Measurements from ENCODE around the gene ZFHX3. TPM values are rescaled to one million over a fixed set of nuclear protein-coding genes. Genes with fewer than 3 reads are reported as not detected.
A peak's percentile ranks its signal among the peaks of the same experiment; 100 is the strongest.

Gene ZFHX3
- total RNA-seq, 2 experiments from 2014 or later: 2.5 to 2.9 TPM

GRCh38 chr16:72937360-72937759, 110.6 kb downstream of the ZFHX3 start:
- H3K36me3 Mint-ChIP-seq (ENCODE audit: low read depth): no peaks in the 10 kb centered on the region
- POLR2A ChIA-PET: no interaction called here
- no peak overlapping the region for H3K4me3 Mint-ChIP-seq
- peaks cover 14% of the 10 kb centered on the region for H3K27me3 Mint-ChIP-seq (ENCODE audit: low read depth)
- peaks cover 14% of the 10 kb centered on the region for H3K4me1 Mint-ChIP-seq (ENCODE audit: low read depth)
- no peaks in the 10 kb centered on the region for H3K9me3 Mint-ChIP-seq (ENCODE audit: insufficient read depth)
- CTCF ChIA-PET: no interaction called here
- no peak overlapping the region for H3K27ac Mint-ChIP-seq
- ATAC-seq (no peak), DNase-seq (no peak)

GRCh38 chr16:72936408-72936807, 111.5 kb downstream of the ZFHX3 start:
- ATAC-seq (no peak), DNase-seq (no peak)
- peak overlapping the region; percentile 3 for H3K27ac Mint-ChIP-seq
- H3K27me3 Mint-ChIP-seq (ENCODE audit: low read depth): peaks cover 11% of the 10 kb centered on the region
- no peaks in the 10 kb centered on the region for H3K9me3 Mint-ChIP-seq (ENCODE audit: insufficient read depth)
- H3K4me3 Mint-ChIP-seq: no peak overlapping the region
- no peaks in the 10 kb centered on the region for H3K36me3 Mint-ChIP-seq (ENCODE audit: low read depth)
- H3K4me1 Mint-ChIP-seq (ENCODE audit: low read depth): peaks cover 23% of the 10 kb centered on the region
- ChIA-PET POLR2A (no interaction called here), CTCF (interaction anchor here (0.8 to 1.2 kb wide), 2 partner anchors 16 to 105 kb away, joined by 3 read pairs; no protein-coding TSS in a partner anchor)

GRCh38 chr16:72935896-72936295, 112.0 kb downstream of the ZFHX3 start:
- Mint-ChIP-seq H3K27ac (no peak overlapping the region), H3K4me1 (ENCODE audit: low read depth) (peaks cover 24% of the 10 kb centered on the region), H3K36me3 (ENCODE audit: low read depth) (no peaks in the 10 kb centered on the region), H3K4me3 (no peak overlapping the region), H3K27me3 (ENCODE audit: low read depth) (peaks cover 15% of the 10 kb centered on the region), H3K9me3 (ENCODE audit: insufficient read depth) (no peaks in the 10 kb centered on the region)
- POLR2A ChIA-PET: no interaction called here
- CTCF ChIA-PET: interaction anchor here (0.8 to 1.2 kb wide), 2 partner anchors 16 to 104 kb away, joined by 3 read pairs; no protein-coding TSS in a partner anchor
- ATAC-seq (no peak), DNase-seq (no peak)

- no peak for DNase-seq
- Mint-ChIP-seq H3K4me1 (ENCODE audit: low read depth) (peaks cover 27% of the 10 kb centered on the region), H3K4me3 (no peak overlapping the region), H3K9me3 (ENCODE audit: insufficient read depth) (no peaks in the 10 kb centered on the region), H3K27me3 (ENCODE audit: low read depth) (peaks cover 21% of the 10 kb centered on the region), H3K36me3 (ENCODE audit: low read depth) (no peaks in the 10 kb centered on the region), H3K27ac (no peak overlapping the region)
- CTCF ChIA-PET: interaction anchor here (0.7 kb wide), 1 partner anchor 434 kb away, joined by 3 read pairs; no protein-coding TSS in a partner anchor
- no peak for ATAC-seq
- POLR2A ChIA-PET: no interaction called here
Observed at GRCh38 chr16:72934636-72935403, 113.1 kb downstream of the ZFHX3 start.

- Mint-ChIP-seq H3K9me3 (ENCODE audit: insufficient read depth) (no peaks in the 10 kb centered on the region), H3K4me1 (ENCODE audit: low read depth) (peaks cover 28% of the 10 kb centered on the region), H3K27me3 (ENCODE audit: low read depth) (peaks cover 21% of the 10 kb centered on the region), H3K27ac (peak overlapping the region; percentile 63), H3K4me3 (peak overlapping the region; percentile 29), H3K36me3 (ENCODE audit: low read depth) (no peaks in the 10 kb centered on the region)
- DNase-seq (no peak), ATAC-seq (no peak)
- ChIA-PET CTCF (interaction anchor here (1.0 kb wide), 2 partner anchors 76 to 100 kb away, joined by 3 to 4 read pairs; no protein-coding TSS in a partner anchor), POLR2A (interaction anchor here (1.9 kb wide), 1 partner anchor 12 kb away, joined by 10 read pairs; no protein-coding TSS in a partner anchor)
Observed at GRCh38 chr16:72932677-72933335, 115.1 kb downstream of the ZFHX3 start.

GRCh38 chr16:72932050-72932449, 115.9 kb downstream of the ZFHX3 start:
- no peaks in the 10 kb centered on the region for H3K36me3 Mint-ChIP-seq (ENCODE audit: low read depth)
- H3K4me3 Mint-ChIP-seq: peak overlapping the region; percentile 33
- peak overlapping the region; percentile 63 for H3K27ac Mint-ChIP-seq
- no peaks in the 10 kb centered on the region for H3K9me3 Mint-ChIP-seq (ENCODE audit: insufficient read depth)
- H3K4me1 Mint-ChIP-seq (ENCODE audit: low read depth): peaks cover 33% of the 10 kb centered on the region
- CTCF ChIA-PET: interaction anchor here (1.0 to 1.5 kb wide), 2 partner anchors 11 to 99 kb away, joined by 4 to 5 read pairs; no protein-coding TSS in a partner anchor
- peak; percentile 27 for DNase-seq
- peak; percentile 80 for ATAC-seq
- peaks cover 21% of the 10 kb centered on the region for H3K27me3 Mint-ChIP-seq (ENCODE audit: low read depth)
- POLR2A ChIA-PET: interaction anchor here (1.9 kb wide), 1 partner anchor 11 kb away, joined by 10 read pairs; no protein-coding TSS in a partner anchor

GRCh38 chr16:72930396-72930795, 117.5 kb downstream of the ZFHX3 start:
- ChIA-PET CTCF (no interaction called here), POLR2A (no interaction called here)
- H3K4me1 Mint-ChIP-seq (ENCODE audit: low read depth): peaks cover 33% of the 10 kb centered on the region
- H3K27ac Mint-ChIP-seq: peak overlapping the region; percentile 8
- ATAC-seq (no peak), DNase-seq (no peak)
- no peak overlapping the region for H3K4me3 Mint-ChIP-seq
- no peaks in the 10 kb centered on the region for H3K9me3 Mint-ChIP-seq (ENCODE audit: insufficient read depth)
- H3K27me3 Mint-ChIP-seq (ENCODE audit: low read depth): peaks cover 18% of the 10 kb centered on the region
- H3K36me3 Mint-ChIP-seq (ENCODE audit: low read depth): no peaks in the 10 kb centered on the region

GRCh38 chr16:72928090-72928981, 119.6 kb downstream of the ZFHX3 start:
- Mint-ChIP-seq H3K36me3 (ENCODE audit: low read depth) (peaks cover 5% of the 10 kb centered on the region), H3K27ac (no peak overlapping the region), H3K4me3 (no peak overlapping the region), H3K27me3 (ENCODE audit: low read depth) (peaks cover 14% of the 10 kb centered on the region), H3K4me1 (ENCODE audit: low read depth) (peaks cover 39% of the 10 kb centered on the region), H3K9me3 (ENCODE audit: insufficient read depth) (peaks cover 3% of the 10 kb centered on the region)
- ChIA-PET CTCF (interaction anchor here (1.4 kb wide), 1 partner anchor 96 kb away, joined by 5 read pairs; no protein-coding TSS in a partner anchor), POLR2A (no interaction called here)
- ATAC-seq: no peak
- DNase-seq: no peak

GRCh38 chr16:72927199-72928089, 120.5 kb downstream of the ZFHX3 start:
- CTCF ChIA-PET: interaction anchor here (2.4 kb wide), 1 partner anchor 95 kb away, joined by 7 read pairs; no protein-coding TSS in a partner anchor
- DNase-seq (no peak), ATAC-seq (no peak)
- peaks cover 10% of the 10 kb centered on the region for H3K36me3 Mint-ChIP-seq (ENCODE audit: low read depth)
- POLR2A ChIA-PET: no interaction called here
- H3K27ac Mint-ChIP-seq: no peak overlapping the region
- peaks cover 5% of the 10 kb centered on the region for H3K9me3 Mint-ChIP-seq (ENCODE audit: insufficient read depth)
- no peak overlapping the region for H3K4me3 Mint-ChIP-seq
- H3K27me3 Mint-ChIP-seq (ENCODE audit: low read depth): peaks cover 9% of the 10 kb centered on the region
- H3K4me1 Mint-ChIP-seq (ENCODE audit: low read depth): peaks cover 39% of the 10 kb centered on the region

- POLR2A ChIA-PET: no interaction called here
- Mint-ChIP-seq H3K27ac (no peak overlapping the region), H3K9me3 (ENCODE audit: insufficient read depth) (peaks cover 8% of the 10 kb centered on the region), H3K27me3 (ENCODE audit: low read depth) (peaks cover 9% of the 10 kb centered on the region), H3K4me1 (ENCODE audit: low read depth) (peaks cover 40% of the 10 kb centered on the region), H3K36me3 (ENCODE audit: low read depth) (peaks cover 18% of the 10 kb centered on the region), H3K4me3 (no peak overlapping the region)
- CTCF ChIA-PET: interaction anchor here (2.4 kb wide), 1 partner anchor 94 kb away, joined by 7 read pairs; no protein-coding TSS in a partner anchor
- DNase-seq (no peak), ATAC-seq (no peak)
Observed at GRCh38 chr16:72926177-72927070, 121.5 kb downstream of the ZFHX3 start.

All from activated CD8-positive, alpha-beta T cell treated with anti-CD3 and anti-CD28 coated beads, Interleukin-2, amount 10 ng/mL, durations not matched to agents 7 days and 5 days (primary cell).